Erythroblast (primary cell): ENCODE results near the gene EYS.

ENCODE experiments used
- GATA1 ChIP-seq: IDR thresholded peaks from 2 replicates; pipeline ENCODE4 v1.6.1; 2011; ENCODE audit warnings: low read depth, mild to moderate bottlenecking, control low read depth, low read length, moderate library complexity
- POLR2A ChIP-seq: IDR thresholded peaks from 2 replicates; pipeline ENCODE4 v1.6.1; 2011; ENCODE audit warnings: mild to moderate bottlenecking, low read length

DNA sequence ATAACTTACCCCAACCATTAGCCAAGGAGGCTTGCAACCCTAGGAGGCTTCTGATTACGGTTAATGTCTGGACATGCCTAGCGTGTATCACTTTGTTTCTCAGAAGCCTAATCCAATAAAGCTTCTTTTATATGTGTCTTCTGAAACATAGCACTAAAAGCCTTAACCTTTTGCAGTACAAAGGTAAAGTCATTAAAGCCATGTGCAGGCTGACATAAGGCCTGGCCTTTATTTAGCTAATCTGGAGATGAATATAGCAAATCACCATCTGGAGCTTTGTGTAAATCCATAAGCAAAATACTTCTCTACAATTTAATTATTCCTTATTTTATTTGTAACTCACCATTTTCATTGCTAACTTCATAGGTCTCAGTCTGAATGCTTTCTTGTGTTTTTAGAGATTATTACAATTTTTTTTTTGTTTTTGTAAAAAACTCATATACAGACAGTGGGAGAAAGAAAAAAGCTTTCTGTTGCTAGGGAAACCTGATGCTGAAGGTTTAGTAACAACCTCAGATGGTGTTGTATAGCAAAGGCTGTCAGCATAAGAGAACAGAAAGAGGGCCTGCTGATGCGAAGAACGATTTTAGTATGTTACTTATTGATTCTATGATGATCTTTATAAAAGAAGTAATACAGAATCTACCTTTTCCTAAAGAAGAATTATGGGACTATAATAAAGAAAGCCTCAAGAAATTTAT is at the start of gene EYS:
- no peak for TF ChIP-seq POLR2A
- no peak for TF ChIP-seq GATA1
